Measurements from ENCODE around the gene CHST4. TPM values are rescaled to one million over a fixed set of nuclear protein-coding genes. Genes with fewer than 3 reads are reported as not detected.

The CHST4 gene
- total RNA-seq, 1 experiment from 2014 or later, result 3.1 TPM

DNA sequence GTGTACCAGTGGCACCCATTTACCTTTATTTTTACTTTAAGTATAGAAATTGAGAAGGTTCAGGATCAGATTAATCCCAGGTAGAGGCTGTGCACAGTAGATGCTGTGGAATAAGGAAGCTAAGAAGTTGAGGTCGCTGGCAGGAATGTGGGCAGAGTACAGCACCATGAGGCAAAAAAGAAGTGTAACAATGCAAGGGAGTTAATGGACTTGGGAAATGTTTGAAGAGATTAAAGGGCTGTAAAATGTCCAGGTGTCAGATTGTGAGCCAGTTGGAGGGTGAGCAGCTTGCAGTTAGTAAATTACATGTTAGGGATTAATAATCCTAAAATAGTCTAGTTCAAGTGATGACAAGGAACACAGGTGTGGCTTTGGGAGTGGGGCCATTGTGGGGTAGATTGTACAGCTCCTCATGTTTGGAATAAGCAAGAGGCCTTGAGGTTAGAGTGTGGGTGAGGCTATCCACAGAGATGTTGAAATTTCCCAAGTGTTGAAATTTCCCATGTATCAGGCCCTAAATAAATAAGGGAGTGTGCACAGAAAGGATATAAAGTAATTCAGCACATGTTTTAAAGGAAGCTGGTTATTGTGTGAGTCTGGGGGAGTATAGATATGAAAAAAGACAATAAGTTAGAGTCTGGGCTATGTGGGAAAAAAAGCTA, 29.1 kb downstream of the CHST4 start:
- no peak for TF ChIP-seq EZH2 (IDR thresholded peaks at IDR 0.05; ENCODE audit: low read depth)
- TF ChIP-seq, protein P1, sequence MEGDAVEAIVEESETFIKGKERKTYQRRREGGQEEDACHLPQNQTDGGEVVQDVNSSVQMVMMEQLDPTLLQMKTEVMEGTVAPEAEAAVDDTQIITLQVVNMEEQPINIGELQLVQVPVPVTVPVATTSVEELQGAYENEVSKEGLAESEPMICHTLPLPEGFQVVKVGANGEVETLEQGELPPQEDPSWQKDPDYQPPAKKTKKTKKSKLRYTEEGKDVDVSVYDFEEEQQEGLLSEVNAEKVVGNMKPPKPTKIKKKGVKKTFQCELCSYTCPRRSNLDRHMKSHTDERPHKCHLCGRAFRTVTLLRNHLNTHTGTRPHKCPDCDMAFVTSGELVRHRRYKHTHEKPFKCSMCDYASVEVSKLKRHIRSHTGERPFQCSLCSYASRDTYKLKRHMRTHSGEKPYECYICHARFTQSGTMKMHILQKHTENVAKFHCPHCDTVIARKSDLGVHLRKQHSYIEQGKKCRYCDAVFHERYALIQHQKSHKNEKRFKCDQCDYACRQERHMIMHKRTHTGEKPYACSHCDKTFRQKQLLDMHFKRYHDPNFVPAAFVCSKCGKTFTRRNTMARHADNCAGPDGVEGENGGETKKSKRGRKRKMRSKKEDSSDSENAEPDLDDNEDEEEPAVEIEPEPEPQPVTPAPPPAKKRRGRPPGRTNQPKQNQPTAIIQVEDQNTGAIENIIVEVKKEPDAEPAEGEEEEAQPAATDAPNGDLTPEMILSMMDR (conservative IDR thresholded peaks at IDR 0.05), result no peak
- CTCF ChIA-PET, result no interaction called here

DNA sequence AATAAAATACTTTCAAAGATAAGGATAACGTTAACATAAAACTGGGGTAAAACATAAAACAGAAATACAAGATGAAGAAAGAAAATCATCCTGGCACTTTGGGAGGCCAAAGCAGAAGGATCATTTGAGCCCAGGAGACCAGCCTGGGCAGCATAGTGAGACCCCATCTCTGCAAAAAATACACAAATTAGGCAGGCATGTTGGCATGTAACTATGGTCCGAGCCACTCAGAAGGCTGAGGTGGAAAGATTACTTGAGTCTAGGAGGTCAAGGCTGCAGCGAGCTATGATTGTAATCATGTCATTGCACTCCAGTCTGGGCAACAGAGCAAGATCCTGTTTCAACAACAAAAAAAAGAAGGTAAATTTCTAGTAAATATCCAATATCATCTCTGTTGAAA, 31.1 kb downstream of the CHST4 start:
- Histone ChIP-seq H3F3A (ENCODE audit: insufficient read depth, low read depth) (no peaks in the 10 kb centered on the region), H3K27ac (no peak overlapping the region), H3K36me3 (ENCODE audit: low read depth) (no peaks in the 10 kb centered on the region), H3K4me3 (no peak overlapping the region), H3K27me3 (ENCODE audit: insufficient read depth, low read depth) (no peaks in the 10 kb centered on the region), H3K9me3 (ENCODE audit: insufficient read depth, low read depth) (peaks cover 4% of the 10 kb centered on the region; the same call in 1 of the 2 replicates), H2AFZ (no peak overlapping the region), H4K20me1 (ENCODE audit: insufficient read depth) (no peaks in the 10 kb centered on the region), H3K79me2 (ENCODE audit: low read depth) (no peaks in the 10 kb centered on the region), H3K4me1 (replicated peaks; ENCODE audit: insufficient read depth) (0 out of 2 replicates have a peak, but pooled peaks cover 8% of the 10 kb centered on the region), H3K4me2 (no peak overlapping the region), H3K9me2 (ENCODE audit: insufficient read depth) (no peaks in the 10 kb centered on the region)
- no peak for DNase-seq
- ChIA-PET POLR2A (ENCODE audit: unreplicated experiment) (no interaction called here), CTCF (no interaction called here)
- intact Hi-C loops (cut with micrococcal nuclease; ENCODE audit: unreplicated experiment), result no loop called here
- no peak for TF ChIP-seq EZH2 (IDR thresholded peaks at IDR 0.05; ENCODE audit: low read depth)
- TF ChIP-seq, protein P1 (conservative IDR thresholded peaks at IDR 0.05), result no peak
- BruUV-seq (replicated peaks), result no TSS peak

More for the DNA sequence above, 29.1 kb downstream of the CHST4 start:
- Histone ChIP-seq H3K9me2 (ENCODE audit: insufficient read depth) (no peaks in the 10 kb centered on the region), H3K4me3 (no peak overlapping the region), H3K27me3 (ENCODE audit: insufficient read depth, low read depth) (peaks cover 2% of the 10 kb centered on the region; the same call in 1 of the 2 replicates), H3K4me2 (no peak overlapping the region), H3F3A (ENCODE audit: insufficient read depth, low read depth) (no peaks in the 10 kb centered on the region), H4K20me1 (ENCODE audit: insufficient read depth) (no peaks in the 10 kb centered on the region), H3K79me2 (ENCODE audit: low read depth) (no peaks in the 10 kb centered on the region), H3K4me1 (replicated peaks; ENCODE audit: insufficient read depth) (0 out of 2 replicates have a peak, but pooled peaks cover 8% of the 10 kb centered on the region), H3K27ac (no peak overlapping the region), H2AFZ (no peak overlapping the region), H3K36me3 (ENCODE audit: low read depth) (no peaks in the 10 kb centered on the region), H3K9me3 (ENCODE audit: insufficient read depth, low read depth) (no peaks in the 10 kb centered on the region)
- no TSS peak for BruUV-seq (replicated peaks)
- POLR2A ChIA-PET (ENCODE audit: unreplicated experiment), result no interaction called here
- DNase-seq, result peak in 1 of 2 experiments; percentile 48
- intact Hi-C loops (cut with micrococcal nuclease; ENCODE audit: unreplicated experiment), result no loop called here

DNA sequence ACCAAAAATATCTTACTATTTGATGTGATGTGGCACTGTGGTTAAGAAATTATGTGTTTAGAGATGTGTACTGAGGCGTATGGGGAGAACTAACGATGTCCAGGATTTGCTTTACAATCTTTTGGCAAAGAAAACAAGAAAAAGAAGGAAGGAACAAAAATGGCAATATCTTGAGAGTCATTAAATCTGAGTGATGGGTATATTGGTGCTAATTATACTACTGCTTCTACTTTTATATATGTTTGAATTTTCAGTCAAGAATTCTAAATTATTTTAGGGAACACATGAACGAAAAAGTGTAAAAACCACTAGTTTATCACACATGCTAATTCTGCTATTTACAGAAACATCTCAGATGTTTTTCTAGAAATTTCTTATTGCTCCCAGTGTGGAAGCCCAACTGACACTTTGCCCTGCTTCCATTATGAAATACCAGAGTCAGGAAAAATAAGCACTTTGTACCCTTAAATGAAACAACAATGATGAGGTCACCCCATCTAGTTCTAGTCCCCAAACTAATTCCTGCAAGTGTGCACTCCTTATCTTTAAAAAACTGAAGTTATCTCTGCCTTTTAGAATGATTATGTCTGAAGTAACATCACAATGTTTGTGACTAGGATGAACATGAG, 31.8 kb downstream of the CHST4 start:
- Histone ChIP-seq H3K4me2 (no peak overlapping the region), H3K27ac (no peak overlapping the region), H3K9me3 (ENCODE audit: insufficient read depth, low read depth) (peaks cover 10% of the 10 kb centered on the region; the same call in 1 of the 2 replicates), H4K20me1 (ENCODE audit: insufficient read depth) (no peaks in the 10 kb centered on the region), H2AFZ (no peak overlapping the region), H3F3A (ENCODE audit: insufficient read depth, low read depth) (no peaks in the 10 kb centered on the region), H3K4me1 (replicated peaks; ENCODE audit: insufficient read depth) (0 out of 2 replicates have a peak, but pooled peaks cover 8% of the 10 kb centered on the region), H3K79me2 (ENCODE audit: low read depth) (no peaks in the 10 kb centered on the region), H3K4me3 (no peak overlapping the region), H3K9me2 (ENCODE audit: insufficient read depth) (no peaks in the 10 kb centered on the region), H3K36me3 (ENCODE audit: low read depth) (no peaks in the 10 kb centered on the region), H3K27me3 (ENCODE audit: insufficient read depth, low read depth) (no peaks in the 10 kb centered on the region)
- CTCF ChIA-PET, result no interaction called here
- DNase-seq, result no peak
- intact Hi-C loops (cut with micrococcal nuclease; ENCODE audit: unreplicated experiment), result no loop called here
- POLR2A ChIA-PET (ENCODE audit: unreplicated experiment), result no interaction called here
- BruUV-seq (replicated peaks), result no TSS peak
- no peak for TF ChIP-seq EZH2 (IDR thresholded peaks at IDR 0.05; ENCODE audit: low read depth)
- TF ChIP-seq, protein P1 (conservative IDR thresholded peaks at IDR 0.05), result no peak
